ENCODE data around the gene ADPRHL1.

The ADPRHL1 gene

GRCh38 chr13:113468029-113468428 is 14.7 kb upstream of the ADPRHL1 start:
- TF ChIP-seq CTCF (IDR thresholded peaks at IDR 0.05), result no peak

- TF ChIP-seq CTCF (IDR thresholded peaks at IDR 0.05), result no peak
Observed at GRCh38 chr13:113466383-113466782, 13.1 kb upstream of the ADPRHL1 start.

- no peak for TF ChIP-seq CTCF (IDR thresholded peaks at IDR 0.05)
Observed at GRCh38 chr13:113465300-113465699, 12.0 kb upstream of the ADPRHL1 start.

GRCh38 chr13:113464476-113464875 is 11.2 kb upstream of the ADPRHL1 start:
- TF ChIP-seq CTCF (IDR thresholded peaks at IDR 0.05), result no peak

GRCh38 chr13:113461022-113461751 is 7.9 kb upstream of the ADPRHL1 start:
- no peak for TF ChIP-seq CTCF (IDR thresholded peaks at IDR 0.05)

GRCh38 chr13:113460599-113460998 is 7.3 kb upstream of the ADPRHL1 start:
- TF ChIP-seq CTCF (IDR thresholded peaks at IDR 0.05), result no peak

- TF ChIP-seq CTCF (IDR thresholded peaks at IDR 0.05), result no peak
Observed at GRCh38 chr13:113460064-113460555, 6.8 kb upstream of the ADPRHL1 start.
